GM23338 (cell line): ENCODE results near the gene ITGA2.

Experiments
- EZH2 ChIP-seq: fragments of 200-600 bp; sonication (generic); IDR thresholded peaks from one replicate; pipeline ENCODE4 v1.8.0; 2017; ENCODE audit warnings: antibody characterized with exemption, mild to moderate bottlenecking, low read depth; ENCODE audit not compliant: unreplicated experiment
- EZH2phosphoT487 ChIP-seq: fragments of 200-600 bp; sonication (generic); IDR thresholded peaks from one replicate; pipeline ENCODE4 v1.8.1; 2018; ENCODE audit warnings: antibody characterized with exemption; ENCODE audit not compliant: unreplicated experiment
- TF ChIP-seq, protein P1 (sequence below), 2 experiments: fragments of 200-600 bp in 1 of 2; sonication (generic) in 1 of 2; conservative IDR thresholded peaks; 2 replicates each; pipeline versions ENCODE4 v1.5.1 to v1.6.1; 2016 to 2017; ENCODE audit warnings: antibody characterized with exemption in 2 of 2, low read depth in 2 of 2, mild to moderate bottlenecking in 2 of 2, moderate library complexity in 1 of 2
- TF ChIP-seq, protein P2 (sequence below): IDR thresholded peaks from 2 replicates; pipeline ENCODE4 v1.6.1; 2016; ENCODE audit warnings: antibody characterized with exemption
- TF ChIP-seq, protein P3 (sequence below): IDR thresholded peaks from one replicate; pipeline ENCODE4 v1.6.1; 2018; ENCODE audit warnings: antibody characterized with exemption; ENCODE audit not compliant: unreplicated experiment

DNA sequence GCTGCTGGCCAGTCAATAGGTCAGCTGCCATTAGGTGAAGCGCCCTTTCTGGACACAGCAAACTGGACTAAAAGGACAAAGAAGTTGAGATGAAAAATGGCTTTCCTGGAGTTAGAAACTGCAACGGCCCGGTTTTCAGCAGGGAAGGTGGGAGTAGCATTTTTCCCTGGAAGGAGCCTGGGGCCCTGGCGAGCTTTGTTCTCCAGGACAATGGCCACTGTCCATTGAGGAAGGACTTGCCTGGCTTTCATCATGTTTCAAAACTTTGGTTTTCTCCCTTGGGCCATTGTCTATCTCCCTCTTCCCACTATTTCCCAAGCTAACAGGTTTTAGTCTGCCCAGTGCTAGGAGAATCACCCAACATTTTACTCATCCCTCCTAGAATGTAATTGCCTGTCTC, 64.2 kb downstream of the ITGA2 start:
- TF ChIP-seq EZH2 (no peak), EZH2phosphoT487 (no peak)
- TF ChIP-seq, protein P1, sequence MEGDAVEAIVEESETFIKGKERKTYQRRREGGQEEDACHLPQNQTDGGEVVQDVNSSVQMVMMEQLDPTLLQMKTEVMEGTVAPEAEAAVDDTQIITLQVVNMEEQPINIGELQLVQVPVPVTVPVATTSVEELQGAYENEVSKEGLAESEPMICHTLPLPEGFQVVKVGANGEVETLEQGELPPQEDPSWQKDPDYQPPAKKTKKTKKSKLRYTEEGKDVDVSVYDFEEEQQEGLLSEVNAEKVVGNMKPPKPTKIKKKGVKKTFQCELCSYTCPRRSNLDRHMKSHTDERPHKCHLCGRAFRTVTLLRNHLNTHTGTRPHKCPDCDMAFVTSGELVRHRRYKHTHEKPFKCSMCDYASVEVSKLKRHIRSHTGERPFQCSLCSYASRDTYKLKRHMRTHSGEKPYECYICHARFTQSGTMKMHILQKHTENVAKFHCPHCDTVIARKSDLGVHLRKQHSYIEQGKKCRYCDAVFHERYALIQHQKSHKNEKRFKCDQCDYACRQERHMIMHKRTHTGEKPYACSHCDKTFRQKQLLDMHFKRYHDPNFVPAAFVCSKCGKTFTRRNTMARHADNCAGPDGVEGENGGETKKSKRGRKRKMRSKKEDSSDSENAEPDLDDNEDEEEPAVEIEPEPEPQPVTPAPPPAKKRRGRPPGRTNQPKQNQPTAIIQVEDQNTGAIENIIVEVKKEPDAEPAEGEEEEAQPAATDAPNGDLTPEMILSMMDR (conservative IDR thresholded peaks at IDR 0.05; ENCODE audit: low read depth in 2 of 2), result no peak
- TF ChIP-seq, protein P2, sequence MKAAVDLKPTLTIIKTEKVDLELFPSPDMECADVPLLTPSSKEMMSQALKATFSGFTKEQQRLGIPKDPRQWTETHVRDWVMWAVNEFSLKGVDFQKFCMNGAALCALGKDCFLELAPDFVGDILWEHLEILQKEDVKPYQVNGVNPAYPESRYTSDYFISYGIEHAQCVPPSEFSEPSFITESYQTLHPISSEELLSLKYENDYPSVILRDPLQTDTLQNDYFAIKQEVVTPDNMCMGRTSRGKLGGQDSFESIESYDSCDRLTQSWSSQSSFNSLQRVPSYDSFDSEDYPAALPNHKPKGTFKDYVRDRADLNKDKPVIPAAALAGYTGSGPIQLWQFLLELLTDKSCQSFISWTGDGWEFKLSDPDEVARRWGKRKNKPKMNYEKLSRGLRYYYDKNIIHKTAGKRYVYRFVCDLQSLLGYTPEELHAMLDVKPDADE, result no peak
- TF ChIP-seq, protein P3, sequence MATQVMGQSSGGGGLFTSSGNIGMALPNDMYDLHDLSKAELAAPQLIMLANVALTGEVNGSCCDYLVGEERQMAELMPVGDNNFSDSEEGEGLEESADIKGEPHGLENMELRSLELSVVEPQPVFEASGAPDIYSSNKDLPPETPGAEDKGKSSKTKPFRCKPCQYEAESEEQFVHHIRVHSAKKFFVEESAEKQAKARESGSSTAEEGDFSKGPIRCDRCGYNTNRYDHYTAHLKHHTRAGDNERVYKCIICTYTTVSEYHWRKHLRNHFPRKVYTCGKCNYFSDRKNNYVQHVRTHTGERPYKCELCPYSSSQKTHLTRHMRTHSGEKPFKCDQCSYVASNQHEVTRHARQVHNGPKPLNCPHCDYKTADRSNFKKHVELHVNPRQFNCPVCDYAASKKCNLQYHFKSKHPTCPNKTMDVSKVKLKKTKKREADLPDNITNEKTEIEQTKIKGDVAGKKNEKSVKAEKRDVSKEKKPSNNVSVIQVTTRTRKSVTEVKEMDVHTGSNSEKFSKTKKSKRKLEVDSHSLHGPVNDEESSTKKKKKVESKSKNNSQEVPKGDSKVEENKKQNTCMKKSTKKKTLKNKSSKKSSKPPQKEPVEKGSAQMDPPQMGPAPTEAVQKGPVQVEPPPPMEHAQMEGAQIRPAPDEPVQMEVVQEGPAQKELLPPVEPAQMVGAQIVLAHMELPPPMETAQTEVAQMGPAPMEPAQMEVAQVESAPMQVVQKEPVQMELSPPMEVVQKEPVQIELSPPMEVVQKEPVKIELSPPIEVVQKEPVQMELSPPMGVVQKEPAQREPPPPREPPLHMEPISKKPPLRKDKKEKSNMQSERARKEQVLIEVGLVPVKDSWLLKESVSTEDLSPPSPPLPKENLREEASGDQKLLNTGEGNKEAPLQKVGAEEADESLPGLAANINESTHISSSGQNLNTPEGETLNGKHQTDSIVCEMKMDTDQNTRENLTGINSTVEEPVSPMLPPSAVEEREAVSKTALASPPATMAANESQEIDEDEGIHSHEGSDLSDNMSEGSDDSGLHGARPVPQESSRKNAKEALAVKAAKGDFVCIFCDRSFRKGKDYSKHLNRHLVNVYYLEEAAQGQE, result no peak
